Astrocyte (in vitro differentiated cells and primary cell): ENCODE data around the gene CARD9.

Source experiments
- CTCF ChIP-seq: IDR thresholded peaks from 2 replicates; pipeline ENCODE4 v1.5.1; 2011; ENCODE audit warnings: low read depth, mild to moderate bottlenecking, inconsistent platforms, low read length, moderate library complexity; ENCODE audit not compliant: insufficient read depth
- EZH2 ChIP-seq: IDR thresholded peaks from 2 replicates; pipeline ENCODE4 v1.6.1; 2012; ENCODE audit warnings: mild to moderate bottlenecking, low read length, inconsistent platforms; ENCODE audit not compliant: insufficient read depth

- TF ChIP-seq CTCF (no peak), EZH2 (no peak)
These were observed 31.3 kb upstream of the CARD9 start for GRCh38 chr9:136404801-136405136.
